Sciatic nerve (tissue), 2 donors: ENCODE measurements around the gene CBX8. TPM values are rescaled to one million over a fixed set of nuclear protein-coding genes. Genes with fewer than 3 reads are reported as not detected.

ENCODE experiments used
- ATAC-seq: fragments of 200-7000 bp; cut with Tn5 transposase; one replicate; pipeline ENCODE4 v1.9.1; 2020; ENCODE audit warnings: mild to moderate bottlenecking, moderate library complexity
- DNase-seq: peaks from one replicate; pipeline ENCODE4 v3.0.0-alpha.2; 2020; ENCODE audit warnings: low spot score
- intact Hi-C: fragments of 100-400 bp; cut with DNase I; formaldehyde crosslinking; loops from one replicate; pipeline ENCODE4 v1.14.2; 2022
- total RNA-seq: library from RNA; stranded (reverse); fragmentation: NEBNext Ultra II Directional; extraction: Animal tissue kit (Norgen Biotek cat#: 25700); gene quantifications from one replicate; pipeline ENCODE4 v1.2.1, GENCODE V29; 2021
- donor health status: DM: no; HTN: no; CAD: no.
- donor health status: DM: no; HTN: no; CAD: no.

The CBX8 gene
- 2.0 TPM for total RNA-seq

DNA sequence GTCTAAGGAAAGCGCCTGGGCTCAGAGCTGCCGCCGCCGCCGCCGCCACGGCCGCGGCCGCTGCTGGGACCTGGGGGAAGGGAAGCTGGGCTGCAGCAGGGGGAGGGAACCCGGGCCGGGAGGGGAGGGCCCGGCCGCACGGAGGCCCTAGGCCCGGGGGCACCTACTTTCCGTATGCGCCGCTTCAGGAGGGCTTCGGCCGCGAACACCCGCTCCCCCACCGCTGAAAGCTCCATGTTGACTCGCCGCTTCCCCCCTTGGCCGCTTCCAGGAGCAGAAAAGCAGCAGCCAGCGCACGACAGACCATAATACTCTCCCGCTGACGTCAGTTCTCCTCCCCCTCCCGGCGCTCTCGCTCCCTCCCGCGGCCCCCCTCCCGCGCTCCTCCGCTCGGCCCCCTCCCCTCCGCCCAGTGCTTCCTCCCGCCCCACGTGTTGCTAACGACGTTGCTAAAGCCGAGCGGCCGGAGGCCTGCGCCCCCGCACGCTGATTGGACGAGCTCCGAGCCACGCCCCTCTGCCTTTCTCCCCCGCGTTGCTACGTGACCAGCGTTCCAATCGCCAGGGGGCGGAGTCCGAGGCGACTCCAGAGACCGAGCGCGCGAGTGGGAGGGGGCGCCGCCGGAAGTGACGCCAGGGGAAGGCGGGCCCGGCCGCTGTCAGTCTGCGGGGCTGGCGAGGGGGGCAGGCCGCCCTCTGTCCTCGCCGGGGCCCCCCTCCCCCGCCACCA, at the start of gene CBX8:
Gene CBX8, minus strand, starts transcription at position 315 of the 729 bp plus-strand sequence. Its CDS starts 79 bp downstream, at position 236.
- intact Hi-C loops, result no loop called here
- ATAC-seq, result peak; percentile 98
- peak; percentile 100 for DNase-seq

DNA sequence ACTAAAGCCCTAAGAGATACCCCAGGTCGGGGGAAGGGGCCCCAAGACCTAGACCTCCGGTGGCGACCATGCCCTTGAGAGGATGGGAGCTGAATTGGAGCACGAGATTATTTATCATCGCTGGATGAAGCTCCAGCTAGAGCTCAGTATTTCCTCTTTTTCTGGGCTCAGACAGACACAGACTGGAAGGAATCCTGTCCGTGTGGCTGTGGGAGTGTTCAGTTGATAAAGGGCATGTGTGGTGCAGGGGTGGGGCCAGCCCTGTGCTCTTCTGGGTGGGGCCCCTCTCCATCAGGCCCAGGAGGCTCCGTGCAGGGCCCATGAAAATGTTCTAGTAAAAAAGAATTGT, 48.7 kb upstream of the CBX8 start:
- intact Hi-C loops, result loop anchor here (10.0 kb wide), 1 partner anchor 139 kb away; no protein-coding TSS in a partner anchor
- ATAC-seq (peak; percentile 59), DNase-seq (no peak)

DNA sequence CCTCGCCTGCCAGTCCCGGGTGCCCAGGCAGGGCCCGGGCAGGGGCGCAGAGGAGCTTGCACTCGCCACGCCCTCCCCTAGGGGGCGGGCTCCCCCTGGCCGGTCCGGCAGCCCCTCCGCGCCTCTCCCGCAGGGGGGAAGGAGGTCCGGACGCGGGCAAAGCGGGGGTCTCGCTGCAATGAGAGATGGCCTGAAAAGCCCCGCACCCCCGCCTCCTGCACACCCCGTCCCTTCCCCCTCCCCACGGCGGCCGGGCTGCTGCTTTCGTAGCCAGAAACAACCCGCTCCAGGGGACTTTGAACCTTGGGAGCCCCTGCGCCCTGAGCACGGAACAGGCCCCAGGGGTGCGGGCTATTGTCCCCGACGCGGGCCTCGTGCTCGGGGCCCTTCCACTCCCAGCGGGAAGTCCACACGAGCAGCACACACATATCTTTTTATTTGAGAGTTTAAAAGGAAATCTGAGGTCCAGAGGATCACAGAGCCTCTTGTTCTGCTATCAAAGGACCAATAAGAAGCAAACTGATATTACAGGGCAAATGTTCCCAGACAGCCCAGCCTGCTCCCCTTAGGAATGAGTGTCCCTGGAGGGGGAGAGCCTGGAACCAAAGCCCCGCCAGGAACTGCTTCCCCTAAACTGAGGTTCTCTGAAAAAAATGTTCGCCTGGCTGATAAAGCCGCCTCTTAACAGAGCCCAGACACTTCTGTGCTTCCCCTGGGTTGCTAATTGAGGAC, 48.2 kb upstream of the CBX8 start:
- peak; percentile 76 for DNase-seq
- intact Hi-C loops, result loop anchor here (5.0 to 10.0 kb wide), 2 partner anchors 53 to 140 kb away; no protein-coding TSS in a partner anchor
- peak; percentile 74 for ATAC-seq

DNA sequence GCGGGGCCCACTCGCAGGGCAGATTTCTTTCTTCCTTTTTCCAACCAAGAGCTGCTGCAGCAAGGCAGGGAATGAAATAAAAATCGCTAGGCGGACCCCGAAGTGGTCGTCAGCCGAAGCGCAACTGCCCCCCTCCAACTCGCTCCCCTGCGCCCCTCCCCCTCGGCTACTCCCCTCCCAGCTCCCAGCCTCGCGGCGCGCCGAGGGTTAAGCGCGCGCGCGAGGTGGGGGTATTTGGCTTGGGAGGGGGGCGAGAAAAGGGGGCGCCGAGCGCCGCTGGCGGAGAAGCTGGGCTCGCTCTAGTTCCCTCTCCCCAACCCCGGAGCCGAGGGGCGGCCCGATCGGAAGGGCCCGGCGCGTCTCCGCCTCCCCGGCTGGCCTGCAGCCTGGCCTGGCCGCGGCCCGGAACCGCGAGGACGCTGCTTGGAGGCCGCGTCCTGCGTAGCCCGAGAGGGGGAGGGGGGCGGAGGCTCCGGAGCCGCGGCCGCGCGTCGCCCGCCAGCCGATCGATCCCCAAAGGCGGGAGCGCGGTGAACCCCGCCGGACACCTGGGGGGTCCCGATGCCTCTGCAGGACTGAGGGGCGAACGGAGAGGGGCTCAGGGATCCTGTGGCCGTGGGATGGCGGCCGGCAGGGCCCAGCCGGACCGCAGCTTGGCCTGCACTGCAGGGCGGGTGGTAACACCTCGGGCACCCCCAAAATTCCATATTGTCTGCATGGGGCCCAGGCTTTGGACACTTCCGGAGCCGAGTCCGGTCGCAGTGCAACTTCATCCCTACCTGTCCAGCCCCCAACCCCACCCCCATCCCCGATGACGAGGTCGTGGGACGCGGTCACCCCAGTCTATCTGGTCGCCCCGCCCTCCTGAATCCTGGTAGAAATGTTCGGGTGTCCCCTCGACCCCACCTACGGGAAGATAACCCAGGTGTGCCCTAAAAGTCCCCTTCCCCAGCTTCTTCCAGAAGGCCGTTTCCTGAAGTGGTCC, 47.2 kb upstream of the CBX8 start:
- DNase-seq (peak; percentile 82), ATAC-seq (peak; percentile 72)
- intact Hi-C loops, result loop anchor here (5.0 to 10.0 kb wide), 2 partner anchors 52 to 141 kb away; no protein-coding TSS in a partner anchor

DNA sequence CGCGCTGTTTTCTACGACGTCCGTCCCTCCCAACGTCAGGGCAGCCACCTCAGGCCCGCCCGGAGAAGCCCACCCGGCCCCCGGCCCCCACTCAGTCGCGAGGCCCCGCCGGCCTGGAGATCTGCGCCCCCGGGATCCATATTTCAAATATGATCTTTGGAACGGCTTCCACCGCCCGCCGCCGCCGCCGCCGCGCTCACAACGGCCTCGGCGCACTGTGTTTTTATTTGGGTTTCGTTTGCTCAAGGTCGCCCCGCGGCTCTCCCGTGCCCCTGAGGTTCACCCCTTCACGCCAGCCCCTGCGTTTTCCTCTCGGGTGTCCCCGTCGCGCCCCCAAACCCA, 46.6 kb upstream of the CBX8 start:
- DNase-seq (no peak), ATAC-seq (no peak)
- intact Hi-C loops, result loop anchor here (5.0 to 10.0 kb wide), 2 partner anchors 51 to 141 kb away; no protein-coding TSS in a partner anchor

DNA sequence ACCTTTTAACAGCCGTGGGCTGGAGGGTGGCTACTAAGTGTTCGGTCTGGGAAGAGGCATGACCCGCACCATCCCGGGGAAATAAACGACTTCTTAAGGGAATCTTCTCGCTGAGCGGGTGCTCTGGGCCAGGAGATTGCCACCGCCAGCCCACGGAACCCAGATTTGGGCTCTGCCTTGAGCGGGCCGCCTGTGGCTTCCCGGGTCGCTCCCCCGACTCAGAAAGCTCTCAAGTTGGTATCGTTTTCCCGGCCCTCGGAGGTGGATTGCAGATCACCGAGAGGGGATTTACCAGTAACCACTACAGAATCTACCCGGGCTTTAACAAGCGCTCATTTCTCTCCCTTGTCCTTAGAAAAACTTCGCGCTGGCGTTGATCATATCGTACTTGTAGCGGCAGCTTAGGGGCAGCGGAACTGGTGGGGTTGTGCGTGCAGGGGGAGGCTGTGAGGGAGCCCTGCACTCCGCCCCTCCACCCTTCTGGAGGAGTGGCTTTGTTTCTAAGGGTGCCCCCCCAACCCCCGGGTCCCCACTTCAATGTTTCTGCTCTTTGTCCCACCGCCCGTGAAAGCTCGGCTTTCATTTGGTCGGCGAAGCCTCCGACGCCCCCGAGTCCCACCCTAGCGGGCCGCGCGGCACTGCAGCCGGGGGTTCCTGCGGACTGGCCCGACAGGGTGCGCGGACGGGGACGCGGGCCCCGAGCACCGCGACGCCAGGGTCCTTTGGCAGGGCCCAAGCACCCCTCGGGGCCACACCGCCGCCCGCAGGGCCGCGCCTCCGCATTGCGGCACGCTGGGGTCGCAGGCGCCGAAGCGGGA, 46.0 kb upstream of the CBX8 start:
- ATAC-seq, result no peak
- intact Hi-C loops, result loop anchor here (5.0 to 10.0 kb wide), 2 partner anchors 51 to 142 kb away; no protein-coding TSS in a partner anchor
- no peak for DNase-seq

DNA sequence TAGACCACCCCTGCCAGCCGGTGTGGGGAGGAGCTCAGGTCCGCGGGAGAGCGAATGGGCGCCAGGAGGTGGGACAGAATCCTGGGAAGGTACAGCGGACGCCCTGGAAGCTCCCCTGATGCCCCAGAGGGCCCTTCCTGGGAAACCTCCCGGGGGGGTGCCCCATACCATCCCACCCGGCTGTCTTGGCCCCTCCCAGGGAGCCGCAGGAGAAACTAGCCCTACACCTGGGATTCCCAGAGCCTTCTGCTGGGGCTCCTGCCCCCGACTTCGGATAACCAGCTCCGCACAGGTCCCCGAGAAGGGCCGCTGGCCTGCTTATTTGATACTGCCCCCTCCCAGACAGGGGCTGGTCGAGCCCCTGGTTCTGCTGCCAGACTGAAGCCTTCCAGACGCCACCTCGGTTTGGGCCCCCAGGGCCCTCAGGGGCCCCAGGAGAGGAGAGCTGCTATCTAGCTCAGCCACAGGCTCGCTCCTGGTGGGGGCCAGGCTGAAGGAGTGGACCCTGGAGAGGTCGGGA, 45.3 kb upstream of the CBX8 start:
- intact Hi-C loops, result loop anchor here (5.0 to 10.0 kb wide), 2 partner anchors 50 to 143 kb away; no protein-coding TSS in a partner anchor
- DNase-seq, result no peak
- no peak for ATAC-seq

DNA sequence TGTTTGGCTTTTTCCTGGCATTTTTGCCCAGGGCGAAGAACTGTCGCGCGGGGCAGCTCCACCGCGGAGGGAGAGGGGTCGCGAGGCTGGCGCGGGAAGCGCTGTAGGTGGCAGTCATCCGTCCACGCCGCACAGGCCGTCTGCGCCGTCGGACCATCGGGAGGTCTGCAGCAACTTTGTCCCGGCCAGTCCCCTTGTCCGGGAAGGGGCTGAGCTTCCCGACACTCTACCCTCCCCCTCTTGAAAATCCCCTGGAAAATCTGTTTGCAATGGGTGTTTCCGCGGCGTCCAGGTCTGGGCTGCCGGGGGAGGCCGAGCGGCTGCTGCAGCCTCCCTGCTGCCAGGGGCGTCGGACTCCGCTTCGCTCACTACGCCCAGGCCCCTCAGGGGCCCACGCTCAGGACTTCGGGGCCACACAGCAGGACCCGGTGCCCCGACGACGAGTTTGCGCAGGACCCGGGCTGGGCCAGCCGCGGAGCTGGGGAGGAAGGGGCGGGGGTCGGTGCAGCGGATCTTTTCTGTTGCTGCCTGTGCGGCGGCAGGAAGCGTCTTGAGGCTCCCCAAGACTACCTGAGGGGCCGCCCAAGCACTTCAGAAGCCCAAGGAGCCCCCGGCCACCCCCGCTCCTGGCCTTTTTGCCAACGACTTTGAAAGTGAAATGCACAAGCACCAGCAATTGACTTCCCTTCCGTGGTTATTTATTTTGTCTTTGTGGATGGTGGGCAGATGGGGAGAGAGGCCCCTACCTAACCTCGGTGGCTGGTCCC, 44.7 kb upstream of the CBX8 start:
- no peak for ATAC-seq
- intact Hi-C loops, result loop anchor here (5.0 to 10.0 kb wide), 2 partner anchors 49 to 143 kb away; no protein-coding TSS in a partner anchor

DNA sequence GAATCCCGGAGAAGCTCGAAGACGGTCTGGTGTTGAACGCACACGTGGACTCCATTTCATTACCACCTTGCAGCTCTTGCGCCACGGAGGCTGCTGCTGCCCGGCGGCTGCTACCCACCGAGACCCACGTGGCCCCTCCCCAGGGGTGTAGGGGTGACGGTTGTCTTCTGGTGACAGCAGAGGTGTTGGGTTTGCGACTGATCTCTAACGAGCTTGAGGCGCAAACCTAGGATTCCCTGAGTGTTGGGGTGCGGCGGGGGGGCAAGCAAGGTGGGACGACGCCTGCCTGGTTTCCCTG, 44.1 kb upstream of the CBX8 start:
- no peak for DNase-seq
- ATAC-seq, result no peak
- intact Hi-C loops, result loop anchor here (5.0 to 10.0 kb wide), 2 partner anchors 49 to 144 kb away; no protein-coding TSS in a partner anchor

More for the DNA sequence above, 44.7 kb upstream of the CBX8 start:
- DNase-seq, result no peak

DNA sequence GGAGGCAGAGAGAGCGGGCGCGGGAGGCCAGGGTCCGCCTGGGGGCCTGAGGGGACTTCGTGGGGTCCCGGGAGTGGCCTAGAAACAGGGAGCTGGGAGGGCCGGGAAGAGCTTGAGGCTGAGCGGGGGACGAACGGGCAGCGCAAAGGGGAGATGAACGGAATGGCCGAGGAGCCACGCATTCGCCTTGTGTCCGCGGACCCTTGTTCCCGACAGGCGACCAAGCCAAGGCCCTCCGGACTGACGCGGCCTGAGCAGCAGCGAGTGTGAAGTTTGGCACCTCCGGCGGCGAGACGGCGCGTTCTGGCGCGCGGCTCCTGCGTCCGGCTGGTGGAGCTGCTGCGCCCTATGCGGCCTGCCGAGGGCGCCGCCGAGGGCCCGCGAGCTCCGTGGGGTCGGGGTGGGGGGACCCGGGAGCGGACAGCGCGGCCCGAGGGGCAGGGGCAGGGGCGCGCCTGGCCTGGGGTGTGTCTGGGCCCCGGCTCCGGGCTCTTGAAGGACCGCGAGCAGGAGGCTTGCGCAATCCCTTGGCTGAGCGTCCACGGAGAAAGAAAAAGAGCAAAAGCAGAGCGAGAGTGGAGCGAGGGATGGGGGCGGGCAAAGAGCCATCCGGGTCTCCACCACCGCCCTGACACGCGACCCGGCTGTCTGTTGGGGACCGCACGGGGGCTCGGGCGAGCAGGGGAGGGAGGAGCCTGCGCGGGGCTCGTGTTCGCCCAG, 43.6 kb upstream of the CBX8 start:
- ATAC-seq, result peak; percentile 9
- peak; percentile 86 for DNase-seq
- intact Hi-C loops, result loop anchor here (5.0 to 10.0 kb wide), 2 partner anchors 48 to 144 kb away; no protein-coding TSS in a partner anchor

DNA sequence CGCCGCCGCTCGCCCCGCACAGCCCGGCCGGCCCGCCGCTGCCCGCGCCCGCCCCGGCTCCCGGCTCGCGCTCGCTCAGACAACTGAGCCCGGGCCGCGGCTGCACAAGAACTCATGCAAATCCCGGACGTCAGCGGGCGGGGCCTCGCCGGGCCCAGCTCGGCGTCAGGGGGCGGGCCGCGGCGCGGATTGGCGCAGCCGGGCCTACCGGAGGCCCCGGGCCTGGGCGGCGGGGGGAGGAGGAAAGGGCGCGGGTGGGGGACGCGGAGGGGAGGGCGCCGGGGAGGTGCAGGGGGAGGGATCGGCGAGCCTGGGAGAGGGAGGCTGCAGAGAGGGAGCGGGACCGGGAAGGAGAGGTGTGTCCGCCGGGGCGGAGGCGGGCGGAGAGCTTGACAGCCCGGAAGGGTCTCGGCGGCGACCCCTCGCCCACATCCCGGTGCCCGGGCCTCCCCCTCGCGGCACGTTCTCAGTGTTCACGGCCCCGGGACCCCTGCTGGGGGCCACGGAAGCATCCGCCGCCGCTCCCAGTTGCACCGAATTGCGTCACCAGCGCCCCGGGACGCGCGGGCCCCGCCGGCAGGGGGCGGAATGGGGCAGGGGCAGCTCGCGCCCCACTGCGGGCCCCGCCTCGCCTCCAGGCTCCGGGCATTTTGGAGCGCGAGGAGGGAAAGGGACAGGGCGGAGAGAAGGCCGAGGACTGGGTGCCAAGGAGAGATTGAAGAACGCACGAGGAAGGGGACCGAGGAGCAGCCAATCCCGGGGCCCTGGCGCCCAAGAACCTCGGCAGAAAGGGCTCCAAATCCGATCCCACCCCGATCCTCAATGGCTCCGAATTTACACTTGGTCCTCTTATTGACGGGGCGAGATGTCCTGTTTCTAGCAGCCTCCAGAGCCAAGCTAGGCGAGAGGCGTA, 42.7 kb upstream of the CBX8 start, which contains the start of gene CBX4:
Gene CBX4, minus strand, starts transcription at position 85 of the 913 bp plus-strand sequence. CDS start 189 bp downstream, outside the sequence.
- intact Hi-C loops, result loop anchor here (5.0 to 10.0 kb wide), 2 partner anchors 47 to 145 kb away; no protein-coding TSS in a partner anchor
- peak; percentile 84 for ATAC-seq

DNA sequence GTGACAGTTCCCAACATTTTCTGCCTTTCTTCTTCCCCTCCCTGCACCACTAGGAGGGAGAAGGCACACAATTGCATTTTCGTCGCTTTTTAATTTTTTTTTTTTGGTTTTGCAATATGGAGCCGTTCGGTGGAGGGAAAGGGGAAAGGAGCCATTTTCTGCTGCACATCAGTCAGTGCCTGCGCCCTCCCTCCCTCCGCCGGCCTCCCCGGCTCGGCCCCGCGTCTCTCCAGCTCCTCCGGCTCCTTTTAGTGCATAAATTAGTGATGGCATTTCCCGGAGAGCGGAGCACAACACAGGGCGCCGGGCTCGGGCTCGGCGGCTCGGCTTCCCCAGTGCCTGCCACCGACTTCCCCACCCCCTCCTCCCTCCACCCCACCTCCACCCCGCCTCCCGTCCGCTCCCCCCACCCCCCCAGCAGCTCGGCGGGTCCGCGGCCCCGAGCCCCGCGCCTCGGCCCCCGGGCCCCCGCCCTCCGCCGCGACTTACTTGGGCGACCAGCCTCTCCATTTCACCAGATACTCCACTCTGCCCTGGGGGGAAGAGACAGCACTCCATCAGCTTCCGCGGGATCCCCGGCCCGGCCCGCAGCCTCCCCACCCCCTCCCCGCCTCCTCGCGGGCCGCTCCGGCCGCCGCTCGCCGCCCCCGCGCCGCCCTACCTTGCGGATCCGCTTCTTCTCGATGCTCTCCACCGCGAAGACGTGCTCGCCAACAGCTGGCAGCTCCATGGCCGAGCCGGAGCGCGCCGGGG, 41.8 kb upstream of the CBX8 start:
- DNase-seq (peak; percentile 68), ATAC-seq (peak; percentile 14)

More for the DNA sequence above, 42.7 kb upstream of the CBX8 start, which contains the start of gene CBX4:
- DNase-seq, result peak; percentile 97

DNA sequence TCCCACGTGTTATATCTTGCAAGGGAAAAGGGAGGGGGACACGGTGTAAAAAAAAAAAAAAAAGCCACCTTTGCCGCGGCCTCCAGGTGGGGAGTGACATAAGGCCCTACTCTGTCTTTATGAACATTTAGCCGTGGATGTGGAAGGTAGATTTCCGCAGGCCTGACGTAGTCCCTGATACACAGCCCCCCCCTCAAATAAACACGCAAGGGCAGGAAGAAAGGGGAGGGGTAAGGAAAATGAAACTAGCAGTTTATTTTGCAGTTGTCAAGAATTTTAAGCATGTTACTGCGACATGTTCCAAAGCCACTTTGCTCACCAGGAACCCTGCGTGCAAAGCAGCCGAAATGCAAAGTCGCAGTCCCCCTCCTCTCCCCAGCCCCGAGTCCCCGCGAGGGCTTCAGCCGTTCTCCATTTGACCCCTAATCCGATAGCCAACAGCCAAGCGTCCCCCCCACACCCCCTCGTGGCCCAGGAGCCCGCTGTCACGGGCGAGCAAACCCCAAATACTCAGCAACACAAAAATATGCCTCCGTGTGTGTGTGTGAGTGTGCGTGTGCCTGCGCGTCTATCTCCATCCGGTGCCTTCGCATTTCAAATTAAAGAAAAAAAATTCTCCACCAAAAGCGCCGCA, 41.1 kb upstream of the CBX8 start:
- ATAC-seq, result no peak
- intact Hi-C loops, result no loop called here
- no peak for DNase-seq

More for the DNA sequence above, 41.8 kb upstream of the CBX8 start:
- intact Hi-C loops, result no loop called here
